Prostate gland (tissue), 2 donors: ENCODE measurements around the gene IL19. TPM values are rescaled to one million over a fixed set of nuclear protein-coding genes. Genes with fewer than 3 reads are reported as not detected.
"Not testable (repeated sequence)": the region's sequence is repeated elsewhere in the genome, so short reads cannot be mapped to it uniquely, and the experiment has no call there.

Source experiments
- DNase-seq: peaks from one replicate; pipeline ENCODE4 v3.0.0-alpha.2; 2019; ENCODE audit warnings: low spot score
- H3K27ac ChIP-seq, 2 donors: fragments of 200-600 bp; sonication (generic); 2 replicates each; pipeline ENCODE4 v1.5.1; 2017 to 2019
- H3K27me3 ChIP-seq: fragments of 200-600 bp; sonication (generic); replicated peaks from 2 replicates; pipeline ENCODE4 v1.5.1; 2019; ENCODE audit not compliant: insufficient read depth
- H3K36me3 ChIP-seq, 2 donors: fragments of 200-600 bp; sonication (generic); 1 replicate in 1 of 2; 2 replicates in 1 of 2; pipeline versions ENCODE4 v1.5.1 to v1.8.1; 2017 to 2019
- H3K4me1 ChIP-seq: fragments of 200-600 bp; sonication (generic); replicated peaks from 2 replicates; pipeline ENCODE4 v1.5.1; 2019
- H3K4me3 ChIP-seq, 2 donors: fragments of 200-600 bp; sonication (generic); 2 replicates each; pipeline ENCODE4 v1.5.1; 2017 to 2019
- H3K9me3 ChIP-seq: fragments of 200-600 bp; sonication (generic); 2 replicates; pipeline ENCODE4 v1.5.1; 2017
- POLR2A ChIP-seq: fragments of 450-650 bp; IDR thresholded peaks from one replicate; pipeline ENCODE4 v1.6.1; 2016; ENCODE audit warnings: antibody characterized with exemption, mild to moderate bottlenecking
- POLR2AphosphoS5 ChIP-seq: sonication (generic); formaldehyde crosslinking; IDR thresholded peaks from one replicate; pipeline ENCODE4 v1.6.1; 2017; ENCODE audit warnings: antibody characterized with exemption
- WGBS: methylation state at CpG from one replicate; pipeline ENCODE4 v1.1.5; 2018; 5-methylcytosine and 5-hydroxymethylcytosine counted together
- intact Hi-C: fragments of 100-400 bp; cut with DNase I; formaldehyde crosslinking; loops from one replicate; pipeline ENCODE4 v1.14.2; 2022
- total RNA-seq, 2 donors: library from RNA; depleted of rRNA; stranded (reverse); fragments of >200 nt; gene quantifications; one replicate each; pipeline ENCODE4 v1.1.0, GENCODE V29; 2016
- TF ChIP-seq, protein P1 (sequence below), 4 experiments: fragments of 200-600 bp in 2 of 4; fragments of 450-650 bp in 2 of 4; sonication (generic) in 2 of 4; IDR thresholded peaks; 1 replicate in 3 of 4; 2 replicates in 1 of 4; pipeline ENCODE4 v1.5.1; 2016 to 2019; ENCODE audit warnings: antibody characterized with exemption in 4 of 4, mild to moderate bottlenecking in 2 of 4, moderate library complexity in 2 of 4

The IL19 gene
- total RNA-seq, 2 donors from 2014 or later, result not detected

DNA sequence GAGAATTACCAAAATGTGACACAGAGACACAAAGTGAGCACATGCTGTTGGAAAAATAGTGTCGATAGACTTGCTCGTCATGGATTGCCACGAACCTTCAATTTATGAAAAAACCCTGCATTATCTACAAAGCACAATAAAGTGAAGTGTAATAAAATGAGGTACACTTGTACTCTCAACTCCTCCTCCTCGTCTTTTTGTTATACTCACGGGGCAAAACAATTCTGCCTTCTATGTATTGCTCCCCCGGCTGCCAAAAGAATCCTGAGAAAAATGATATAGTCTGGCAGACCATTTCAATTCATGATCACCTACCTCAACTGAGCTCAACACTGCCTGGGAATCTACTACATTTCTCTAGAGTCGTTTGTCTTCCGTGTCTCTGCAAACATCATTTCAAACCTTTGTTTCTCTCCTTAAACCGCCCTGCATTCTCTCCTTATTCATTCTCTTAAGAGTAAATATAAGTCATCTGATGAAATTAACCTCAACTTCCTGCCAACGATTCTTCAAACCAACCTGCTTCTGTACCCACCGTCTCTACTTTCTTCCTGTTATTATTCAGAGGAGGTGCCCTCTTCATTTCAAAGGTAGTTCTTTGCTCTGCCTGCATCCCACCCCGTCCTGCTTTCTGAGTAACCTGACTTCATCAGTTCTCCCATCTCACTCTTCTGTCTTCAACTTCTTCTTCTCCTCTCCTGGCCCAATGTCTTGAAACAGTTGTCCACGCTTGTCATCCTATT lies 12.9 kb upstream of the IL19 start:
- Histone ChIP-seq H3K4me1 (no peaks in the 10 kb centered on the region), H3K4me3 (no peak overlapping the region), H3K27ac (no peak overlapping the region), H3K36me3 (no peaks in the 10 kb centered on the region), H3K9me3 (no peaks in the 10 kb centered on the region), H3K27me3 (no peaks in the 10 kb centered on the region)
- 59% methylated on average over 13 of the region's 13 CpGs for WGBS
- TF ChIP-seq, protein P1, sequence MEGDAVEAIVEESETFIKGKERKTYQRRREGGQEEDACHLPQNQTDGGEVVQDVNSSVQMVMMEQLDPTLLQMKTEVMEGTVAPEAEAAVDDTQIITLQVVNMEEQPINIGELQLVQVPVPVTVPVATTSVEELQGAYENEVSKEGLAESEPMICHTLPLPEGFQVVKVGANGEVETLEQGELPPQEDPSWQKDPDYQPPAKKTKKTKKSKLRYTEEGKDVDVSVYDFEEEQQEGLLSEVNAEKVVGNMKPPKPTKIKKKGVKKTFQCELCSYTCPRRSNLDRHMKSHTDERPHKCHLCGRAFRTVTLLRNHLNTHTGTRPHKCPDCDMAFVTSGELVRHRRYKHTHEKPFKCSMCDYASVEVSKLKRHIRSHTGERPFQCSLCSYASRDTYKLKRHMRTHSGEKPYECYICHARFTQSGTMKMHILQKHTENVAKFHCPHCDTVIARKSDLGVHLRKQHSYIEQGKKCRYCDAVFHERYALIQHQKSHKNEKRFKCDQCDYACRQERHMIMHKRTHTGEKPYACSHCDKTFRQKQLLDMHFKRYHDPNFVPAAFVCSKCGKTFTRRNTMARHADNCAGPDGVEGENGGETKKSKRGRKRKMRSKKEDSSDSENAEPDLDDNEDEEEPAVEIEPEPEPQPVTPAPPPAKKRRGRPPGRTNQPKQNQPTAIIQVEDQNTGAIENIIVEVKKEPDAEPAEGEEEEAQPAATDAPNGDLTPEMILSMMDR (IDR thresholded peaks at IDR 0.05), result no peak
- TF ChIP-seq POLR2AphosphoS5, result no peak
- no peak for TF ChIP-seq POLR2A
- intact Hi-C loops, result no loop called here
- DNase-seq, result no peak

DNA sequence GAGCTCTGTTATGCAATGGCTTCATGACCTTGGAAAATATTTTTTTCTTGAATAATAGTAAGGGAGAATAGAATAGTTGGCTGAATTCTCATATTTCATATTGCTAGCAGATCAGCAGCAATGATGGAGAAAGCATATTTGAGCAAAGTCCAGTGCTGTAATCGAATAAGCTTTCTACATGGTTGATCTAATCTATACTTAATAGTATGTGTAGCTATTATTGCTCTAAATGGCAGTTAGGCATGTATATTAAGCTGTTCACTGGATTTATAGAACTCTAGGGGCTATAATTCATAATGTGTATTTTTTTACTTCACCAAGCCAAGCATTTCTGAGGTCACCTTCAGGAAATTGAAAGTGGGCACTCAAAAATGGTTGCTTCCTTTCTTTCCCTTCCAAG lies 10.0 kb upstream of the IL19 start:
- H3K27me3 ChIP-seq, result no peaks in the 10 kb centered on the region
- no peaks in the 10 kb centered on the region for H3K4me1 ChIP-seq
- no peaks in the 10 kb centered on the region for H3K9me3 ChIP-seq
- intact Hi-C loops, result no loop called here
- no peak overlapping the region for H3K4me3 ChIP-seq
- no peak for DNase-seq
- no peaks in the 10 kb centered on the region for H3K36me3 ChIP-seq
- TF ChIP-seq, protein P1 (IDR thresholded peaks at IDR 0.05), result no peak
- no peak for TF ChIP-seq POLR2AphosphoS5
- TF ChIP-seq POLR2A, result no peak
- no peak overlapping the region for H3K27ac ChIP-seq
- WGBS, result 25% methylated on average over 1 of the region's 1 CpG

DNA sequence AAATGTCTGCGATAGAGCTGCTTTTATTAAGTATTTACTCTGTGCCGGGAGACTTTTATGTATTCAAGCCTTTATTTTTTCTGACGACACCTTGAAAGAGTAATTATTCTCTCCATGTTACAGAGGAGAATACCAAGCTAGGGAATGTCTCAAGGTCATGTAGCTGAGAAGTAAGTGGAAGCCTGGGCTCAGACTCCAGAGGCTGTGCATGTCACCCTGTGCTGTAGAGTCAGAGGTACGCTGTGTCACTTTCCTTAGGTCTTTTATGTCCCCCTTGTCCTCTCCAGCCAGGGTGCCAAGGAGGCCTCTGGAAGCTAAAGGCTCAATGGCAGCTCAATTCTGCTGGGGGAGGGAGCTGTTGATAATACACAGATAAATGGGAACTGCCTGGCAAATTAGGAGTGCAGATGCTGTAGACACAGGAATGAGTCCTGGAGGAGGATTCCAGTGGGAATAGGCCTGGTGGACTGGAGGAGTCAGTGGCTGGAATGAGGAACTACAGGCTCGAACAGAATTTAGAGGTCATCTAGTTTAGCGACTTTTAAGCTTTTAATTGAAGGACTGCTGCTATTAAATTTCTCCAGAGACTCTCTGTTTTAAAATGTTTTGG lies 9.3 kb upstream of the IL19 start:
- no peaks in the 10 kb centered on the region for H3K36me3 ChIP-seq
- H3K9me3 ChIP-seq, result no peaks in the 10 kb centered on the region
- WGBS, result 53% methylated on average over 6 of the region's 6 CpGs
- no peaks in the 10 kb centered on the region for H3K4me1 ChIP-seq
- H3K27ac ChIP-seq, result no peak overlapping the region
- TF ChIP-seq POLR2AphosphoS5, result no peak
- TF ChIP-seq, protein P1 (IDR thresholded peaks at IDR 0.05), result no peak
- TF ChIP-seq POLR2A, result no peak
- H3K4me3 ChIP-seq, result no peak overlapping the region
- intact Hi-C loops, result no loop called here
- no peak for DNase-seq
- no peaks in the 10 kb centered on the region for H3K27me3 ChIP-seq

DNA sequence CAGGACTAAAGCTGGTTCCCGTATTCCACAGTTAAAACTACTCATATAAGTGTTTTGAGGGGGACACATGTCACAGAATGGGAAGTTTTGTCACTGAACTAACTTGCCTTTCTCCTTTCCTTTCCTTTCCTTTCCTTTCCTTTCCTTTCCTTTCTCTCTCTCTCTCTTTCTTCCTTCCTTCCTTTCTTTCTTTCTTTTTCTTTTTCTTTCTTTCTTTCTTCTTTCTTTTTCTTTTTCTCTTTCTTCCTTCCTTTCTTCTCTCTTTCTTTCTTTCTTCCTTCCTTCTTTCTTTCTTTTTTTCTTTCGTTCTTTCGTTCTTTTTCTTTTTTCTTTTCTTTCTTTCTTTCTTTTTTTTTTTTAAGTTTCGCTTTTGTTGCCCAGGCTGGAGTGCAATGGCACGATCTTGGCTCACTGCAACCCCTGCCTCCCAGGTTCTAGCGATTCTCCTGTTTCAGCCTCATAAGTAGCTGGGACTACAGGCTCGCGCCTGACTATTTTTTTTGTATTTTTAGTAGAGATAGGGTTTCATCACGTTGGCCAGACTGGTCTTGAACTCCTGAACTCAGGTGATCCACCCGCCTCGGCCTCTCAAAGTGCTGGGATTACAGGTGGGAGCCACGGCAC lies 7.7 kb upstream of the IL19 start:
- not testable (repeated sequence) for H3K27ac ChIP-seq, H3K36me3 ChIP-seq
- 91% methylated on average over 12 of the region's 12 CpGs for WGBS

DNA sequence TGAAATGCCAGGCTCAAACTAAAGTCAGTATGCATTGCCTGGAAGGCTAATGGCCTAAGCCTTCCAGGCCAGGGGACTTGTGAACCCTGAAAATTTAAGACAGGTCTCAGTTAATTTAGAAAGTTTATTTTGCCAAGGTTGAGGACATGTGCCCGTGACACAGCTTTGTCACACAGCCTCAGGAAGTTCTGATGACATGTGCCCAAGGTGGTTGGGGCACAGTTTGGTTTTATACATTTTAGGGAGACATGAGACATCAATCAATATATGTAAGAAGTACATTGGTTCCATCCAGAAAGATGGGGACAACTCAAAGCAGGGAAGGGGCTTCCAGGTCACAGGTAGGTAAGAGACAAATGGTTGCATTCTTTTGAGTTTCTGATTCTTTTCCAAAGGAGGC lies 4.8 kb upstream of the IL19 start:
- 88% methylated on average over 1 of the region's 1 CpG for WGBS
- DNase-seq, H3K36me3 ChIP-seq, H3K27me3 ChIP-seq, H3K4me3 ChIP-seq, H3K4me1 ChIP-seq, H3K9me3 ChIP-seq, intact Hi-C loops, H3K27ac ChIP-seq: not testable (repeated sequence)

More for the DNA sequence above, 7.7 kb upstream of the IL19 start:
- intact Hi-C loops, H3K4me1 ChIP-seq, H3K4me3 ChIP-seq, H3K27me3 ChIP-seq, H3K9me3 ChIP-seq, DNase-seq: not testable (repeated sequence)
